ENCODE data around the gene SMOC1.

SMOC1 gene

GRCh38 chr14:69879175-69880043 is at the start of gene SMOC1:
SMOC1 (plus strand) TSS chr14:69879416; CDS start chr14:69879679, 263 bp downstream.
- DNase-seq (ENCODE audit: low read depth in 2 of 2), result no peak

GRCh38 chr14:69838881-69839416 is 40.3 kb upstream of the SMOC1 start:
- no peak for DNase-seq (ENCODE audit: low read depth in 2 of 2)

- no peak for DNase-seq (ENCODE audit: low read depth in 2 of 2)
Measured at GRCh38 chr14:69839661-69840060, 39.6 kb upstream of the SMOC1 start.

GRCh38 chr14:69841656-69842055 is 37.6 kb upstream of the SMOC1 start:
- no peak for DNase-seq (ENCODE audit: low read depth in 2 of 2)

- DNase-seq (ENCODE audit: low read depth in 2 of 2), result no peak
Measured at GRCh38 chr14:69842686-69843420, 36.4 kb upstream of the SMOC1 start.

GRCh38 chr14:69844171-69844570 is 35.0 kb upstream of the SMOC1 start:
- DNase-seq (ENCODE audit: low read depth in 2 of 2), result no peak

- no peak for DNase-seq (ENCODE audit: low read depth in 2 of 2)
Measured at GRCh38 chr14:69845050-69845581, 34.1 kb upstream of the SMOC1 start.

- DNase-seq (ENCODE audit: low read depth in 2 of 2), result no peak
Measured at GRCh38 chr14:69845787-69846186, 33.4 kb upstream of the SMOC1 start.

GRCh38 chr14:69848156-69848555 is 31.1 kb upstream of the SMOC1 start:
- DNase-seq (ENCODE audit: low read depth in 2 of 2), result no peak

GRCh38 chr14:69848903-69849391 is 30.3 kb upstream of the SMOC1 start:
- DNase-seq (ENCODE audit: low read depth in 2 of 2), result no peak

- DNase-seq (ENCODE audit: low read depth in 2 of 2), result no peak
Measured at GRCh38 chr14:69850086-69850735, 29.0 kb upstream of the SMOC1 start.

GRCh38 chr14:69850736-69851112 is 28.5 kb upstream of the SMOC1 start:
- no peak for DNase-seq (ENCODE audit: low read depth in 2 of 2)

- DNase-seq (ENCODE audit: low read depth in 2 of 2), result no peak
Measured at GRCh38 chr14:69852531-69853321, 26.5 kb upstream of the SMOC1 start.

- no peak for DNase-seq (ENCODE audit: low read depth in 2 of 2)
Measured at GRCh38 chr14:69853774-69854173, 25.4 kb upstream of the SMOC1 start.

GRCh38 chr14:69854598-69854997 is 24.6 kb upstream of the SMOC1 start:
- DNase-seq (ENCODE audit: low read depth in 2 of 2), result no peak

GRCh38 chr14:69855180-69855832 is 23.9 kb upstream of the SMOC1 start:
- no peak for DNase-seq (ENCODE audit: low read depth in 2 of 2)

- DNase-seq (ENCODE audit: low read depth in 2 of 2), result no peak
Measured at GRCh38 chr14:69858801-69859200, 20.4 kb upstream of the SMOC1 start.

- no peak for DNase-seq (ENCODE audit: low read depth in 2 of 2)
Measured at GRCh38 chr14:69859591-69859990, 19.6 kb upstream of the SMOC1 start.

GRCh38 chr14:69860221-69860620 is 19.0 kb upstream of the SMOC1 start:
- no peak for DNase-seq (ENCODE audit: low read depth in 2 of 2)

- no peak for DNase-seq (ENCODE audit: low read depth in 2 of 2)
Measured at GRCh38 chr14:69861025-69861569, 18.1 kb upstream of the SMOC1 start.

Measured in stimulated activated CD8-positive, alpha-beta memory T cell treated with anti-CD3 and anti-CD28 coated beads, Interleukin-7, amount 100 ng/mL, for 1 hour (primary cell).